ENCODE results near the gene LCN1.

LCN1 gene

GRCh38 chr9:135520916-135521607 is at the start of gene LCN1:
Gene LCN1 (plus strand): TSS chr9:135521440. CDS start chr9:135521498, 58 bp downstream.
- no peak for DNase-seq

GRCh38 chr9:135471791-135472640 is 49.2 kb upstream of the LCN1 start:
- no peak for DNase-seq

GRCh38 chr9:135473972-135474543 is 47.2 kb upstream of the LCN1 start:
- DNase-seq, result no peak

- no peak for DNase-seq
These were observed 46.3 kb upstream of the LCN1 start for GRCh38 chr9:135474915-135475314.

- DNase-seq, result peak; percentile 30
These were observed 44.5 kb upstream of the LCN1 start for GRCh38 chr9:135476561-135477355.

- no peak for DNase-seq
These were observed 43.0 kb upstream of the LCN1 start for GRCh38 chr9:135478191-135478590.

- DNase-seq, result no peak
These were observed 42.3 kb upstream of the LCN1 start for GRCh38 chr9:135478829-135479468.

- DNase-seq, result no peak
These were observed 41.7 kb upstream of the LCN1 start, which contains the start of gene PPP1R26 for GRCh38 chr9:135479469-135480052. Gene PPP1R26 (plus strand): TSS chr9:135479782. CDS start chr9:135484511, 4,729 bp downstream.

GRCh38 chr9:135480071-135480939 is 40.9 kb upstream of the LCN1 start:
- DNase-seq, result peak; percentile 24

- DNase-seq, result no peak
These were observed 40.3 kb upstream of the LCN1 start for GRCh38 chr9:135480940-135481310.

GRCh38 chr9:135482015-135482754 is 39.1 kb upstream of the LCN1 start:
- no peak for DNase-seq

GRCh38 chr9:135484460-135485277 is 36.6 kb upstream of the LCN1 start:
- DNase-seq, result no peak

- no peak for DNase-seq
These were observed 35.9 kb upstream of the LCN1 start for GRCh38 chr9:135485385-135485784.

GRCh38 chr9:135485832-135486231 is 35.4 kb upstream of the LCN1 start:
- no peak for DNase-seq

- DNase-seq, result no peak
These were observed 34.8 kb upstream of the LCN1 start for GRCh38 chr9:135486267-135487065.

GRCh38 chr9:135487281-135488012 is 33.8 kb upstream of the LCN1 start:
- DNase-seq, result no peak

- DNase-seq, result no peak
These were observed 33.3 kb upstream of the LCN1 start for GRCh38 chr9:135488013-135488330.

GRCh38 chr9:135488527-135488926 is 32.7 kb upstream of the LCN1 start:
- no peak for DNase-seq
